HG03060 (cell line): ENCODE data around the gene HHATL.

ENCODE experiments used
- ATAC-seq: cut with Tn5 transposase; IDR thresholded peaks from one replicate; pipeline ENCODE4 v1.9.1; 2021; ENCODE audit warnings: low read depth, moderate number of reproducible peaks; ENCODE audit not compliant: unreplicated experiment

Gene HHATL

DNA sequence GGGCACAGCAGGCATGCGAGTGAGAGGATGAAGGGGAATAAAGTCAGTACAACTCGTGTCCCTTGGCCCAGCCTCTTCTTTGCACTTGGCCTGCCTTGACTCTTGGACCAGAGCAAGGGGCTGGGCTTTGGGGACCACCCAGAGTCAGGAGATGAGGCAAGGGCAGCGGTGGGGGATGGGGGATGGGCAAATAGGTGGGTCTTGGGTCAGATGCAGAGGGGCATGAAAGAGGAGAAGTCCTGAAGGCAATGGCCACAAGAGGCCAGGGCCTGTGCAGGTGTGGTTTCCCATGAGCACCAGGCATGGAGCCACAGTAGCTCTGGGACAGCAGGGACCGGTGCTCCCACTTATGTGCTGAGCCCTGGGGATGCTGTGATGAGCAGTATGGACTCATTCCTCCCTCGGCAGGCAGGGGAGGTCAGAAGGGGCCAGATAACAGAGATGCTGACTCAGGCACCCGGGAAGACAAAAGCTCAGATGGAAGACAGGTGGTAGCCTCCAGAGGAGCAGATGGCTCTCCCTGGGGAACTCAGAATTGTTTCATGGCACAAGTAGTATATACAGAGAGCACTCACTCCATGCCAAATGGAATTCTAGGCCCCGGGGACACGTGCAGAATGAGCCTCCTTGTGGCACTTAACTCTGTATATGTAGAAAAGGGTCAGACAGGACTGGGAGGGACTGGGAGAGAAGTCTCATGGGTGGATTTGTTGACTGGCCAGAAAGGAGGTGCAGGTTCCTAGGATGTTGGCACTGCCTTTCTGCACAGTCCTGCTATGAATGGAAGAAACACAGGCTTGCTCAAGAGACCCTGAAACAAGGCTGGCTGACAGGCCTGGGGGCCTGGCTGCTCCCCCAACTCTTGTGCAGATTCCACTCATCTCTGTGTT lies 34.8 kb downstream of the HHATL start:
- no peak for ATAC-seq

DNA sequence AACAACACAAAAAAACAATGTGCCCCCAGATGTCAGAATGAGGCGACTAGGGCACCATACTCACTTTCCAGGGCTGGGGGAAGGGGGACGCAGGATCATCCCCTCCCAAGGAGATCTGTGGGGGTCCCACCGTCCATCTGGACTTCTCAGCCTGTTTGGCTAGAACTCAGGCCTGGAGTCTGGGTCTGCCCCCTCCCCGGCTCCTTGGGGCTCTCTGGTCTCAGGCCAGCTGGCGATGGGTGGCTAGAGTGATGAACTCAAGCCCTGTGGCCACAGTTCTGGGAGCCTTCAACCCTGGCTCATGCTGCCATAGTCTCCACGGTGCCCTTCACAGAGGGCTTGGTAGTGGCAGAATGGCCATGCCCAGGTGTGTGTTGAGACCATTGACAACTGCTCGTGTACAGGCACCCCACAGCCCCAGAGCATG lies 35.5 kb downstream of the HHATL start:
- ATAC-seq: no peak

DNA sequence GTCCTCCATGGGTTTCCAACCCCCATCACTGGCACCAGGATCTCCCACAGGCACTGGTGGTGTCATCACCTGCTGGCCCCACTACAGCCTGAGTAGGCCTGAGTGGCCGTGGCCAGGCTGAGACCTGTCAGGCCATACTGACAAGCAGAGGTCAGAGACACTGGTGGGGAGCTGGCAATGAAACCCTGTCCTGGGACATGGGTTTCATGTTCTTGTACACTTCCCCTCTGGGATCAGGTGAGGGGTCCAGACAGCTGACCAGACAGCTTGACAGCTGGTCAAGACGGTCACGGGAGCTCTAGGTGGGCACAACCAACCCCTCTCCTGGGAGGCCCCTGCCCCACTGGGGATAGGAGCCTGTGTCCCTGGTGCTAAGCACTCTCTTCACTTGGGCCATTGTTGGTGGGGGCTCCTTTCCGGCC lies 36.0 kb downstream of the HHATL start:
- no peak for ATAC-seq

DNA sequence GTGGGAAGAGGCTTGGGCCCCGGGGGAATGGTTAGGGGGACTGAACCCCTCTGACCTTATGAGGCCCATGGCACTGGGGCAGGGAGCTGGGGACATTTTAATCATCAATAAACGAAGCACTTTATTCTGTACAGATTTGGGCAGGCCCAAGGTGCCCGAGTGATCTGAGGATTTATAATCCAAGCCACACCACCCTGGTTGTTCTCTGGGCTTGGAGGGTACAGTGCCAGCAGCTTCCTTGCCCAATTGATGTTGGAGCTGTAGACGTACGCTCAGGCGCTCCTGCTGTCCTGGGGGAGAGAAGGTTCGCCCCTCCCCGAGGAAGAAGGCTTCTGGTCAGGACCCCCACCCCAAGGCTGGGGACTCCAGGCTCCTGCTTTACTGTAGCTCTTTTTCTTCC lies 36.6 kb downstream of the HHATL start:
- no peak for ATAC-seq

DNA sequence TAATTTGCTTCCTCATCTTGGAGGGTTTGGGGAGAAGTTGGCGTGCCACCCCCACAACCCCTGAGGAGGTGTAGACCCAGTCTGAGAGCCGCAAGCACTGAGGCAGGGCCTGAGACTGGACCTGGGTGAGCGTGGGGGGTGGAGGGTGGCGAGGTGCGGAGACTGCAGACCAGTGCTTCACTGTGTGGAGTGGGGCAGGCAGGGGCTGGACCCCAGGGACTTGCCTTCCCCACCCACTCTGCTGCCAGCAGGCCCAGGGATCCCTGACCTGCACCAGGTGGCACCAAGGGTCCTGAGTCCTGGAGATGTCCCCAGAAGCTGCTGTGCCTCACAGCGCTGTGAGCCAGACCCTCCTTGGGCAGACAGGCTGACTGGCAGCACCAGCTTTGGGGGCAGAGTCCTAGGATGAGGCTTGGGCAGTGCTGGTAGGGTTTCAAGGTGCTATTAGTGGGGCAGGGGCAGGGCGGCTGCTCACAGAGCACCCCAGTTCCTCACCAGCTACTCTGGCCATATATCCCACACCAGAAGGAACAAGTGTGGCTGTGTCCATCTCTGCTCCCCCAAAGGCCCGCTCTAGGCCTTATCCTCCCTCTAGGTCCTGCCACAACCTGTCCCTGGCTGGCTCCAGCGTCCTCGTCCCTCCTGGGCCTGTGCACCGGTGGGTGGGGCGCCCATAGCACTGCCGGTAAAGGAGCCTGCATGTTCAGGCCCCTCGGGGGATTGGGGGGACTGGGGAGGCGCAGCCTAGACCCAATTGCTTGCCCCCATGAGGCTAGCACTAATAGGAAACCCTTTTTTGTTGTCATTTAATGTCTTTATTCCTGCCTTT lies 37.3 kb downstream of the HHATL start:
- ATAC-seq: no peak

DNA sequence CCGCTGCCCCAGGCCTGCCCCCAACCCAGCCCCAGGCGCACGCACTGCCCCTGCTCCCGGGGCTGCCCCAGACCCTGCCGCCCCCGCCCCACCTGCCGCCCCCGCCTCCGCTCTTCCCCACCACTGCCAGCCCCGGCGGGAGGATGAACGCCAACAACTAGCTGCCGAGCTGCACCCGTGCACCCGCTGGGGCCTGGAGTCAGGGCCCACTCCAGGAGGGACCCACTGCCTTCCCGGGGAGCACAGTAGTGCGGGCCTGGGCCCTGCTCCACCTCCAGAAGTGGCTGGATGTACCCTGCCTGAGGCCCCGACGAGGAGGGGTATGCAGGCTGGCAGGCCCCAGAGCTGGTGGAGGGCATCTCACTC lies 38.2 kb downstream of the HHATL start:
- ATAC-seq: no peak

DNA sequence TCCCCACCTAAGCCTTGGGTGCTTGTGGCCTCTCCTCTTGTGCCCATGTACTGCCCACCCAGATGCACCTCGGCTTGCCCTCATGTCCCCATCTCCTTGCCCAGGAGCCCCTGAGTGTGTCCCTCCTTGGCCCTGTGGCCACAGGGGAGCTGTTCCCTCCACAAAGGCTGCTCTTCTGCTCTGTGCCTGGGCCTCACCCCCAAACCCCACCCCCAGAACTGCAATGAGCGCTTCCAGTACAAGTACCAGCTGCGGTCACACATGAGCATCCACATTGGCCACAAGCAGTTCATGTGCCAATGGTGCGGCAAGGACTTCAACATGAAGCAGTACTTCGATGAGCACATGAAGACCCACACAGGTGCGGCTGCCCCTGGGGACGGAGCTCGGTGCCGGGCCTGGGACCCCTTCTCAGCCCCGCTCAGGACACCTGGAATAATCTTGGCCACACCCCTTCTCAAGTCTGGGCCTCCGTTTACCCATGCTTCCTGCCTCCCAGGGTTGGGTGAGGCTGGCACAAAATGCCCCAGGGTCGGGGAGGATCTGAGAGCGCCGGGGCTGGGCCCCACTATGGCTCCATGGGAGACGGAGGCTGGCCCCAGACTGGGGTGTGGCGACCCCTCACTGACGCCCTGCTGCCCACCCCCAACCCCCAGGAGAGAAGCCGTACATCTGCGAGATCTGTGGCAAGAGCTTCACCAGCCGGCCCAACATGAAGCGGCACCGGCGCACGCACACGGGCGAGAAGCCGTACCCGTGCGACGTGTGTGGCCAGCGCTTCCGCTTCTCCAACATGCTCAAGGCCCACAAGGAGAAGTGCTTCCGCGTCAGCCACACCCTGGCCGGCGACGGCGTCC lies 38.8 kb downstream of the HHATL start:
- ATAC-seq: no peak

DNA sequence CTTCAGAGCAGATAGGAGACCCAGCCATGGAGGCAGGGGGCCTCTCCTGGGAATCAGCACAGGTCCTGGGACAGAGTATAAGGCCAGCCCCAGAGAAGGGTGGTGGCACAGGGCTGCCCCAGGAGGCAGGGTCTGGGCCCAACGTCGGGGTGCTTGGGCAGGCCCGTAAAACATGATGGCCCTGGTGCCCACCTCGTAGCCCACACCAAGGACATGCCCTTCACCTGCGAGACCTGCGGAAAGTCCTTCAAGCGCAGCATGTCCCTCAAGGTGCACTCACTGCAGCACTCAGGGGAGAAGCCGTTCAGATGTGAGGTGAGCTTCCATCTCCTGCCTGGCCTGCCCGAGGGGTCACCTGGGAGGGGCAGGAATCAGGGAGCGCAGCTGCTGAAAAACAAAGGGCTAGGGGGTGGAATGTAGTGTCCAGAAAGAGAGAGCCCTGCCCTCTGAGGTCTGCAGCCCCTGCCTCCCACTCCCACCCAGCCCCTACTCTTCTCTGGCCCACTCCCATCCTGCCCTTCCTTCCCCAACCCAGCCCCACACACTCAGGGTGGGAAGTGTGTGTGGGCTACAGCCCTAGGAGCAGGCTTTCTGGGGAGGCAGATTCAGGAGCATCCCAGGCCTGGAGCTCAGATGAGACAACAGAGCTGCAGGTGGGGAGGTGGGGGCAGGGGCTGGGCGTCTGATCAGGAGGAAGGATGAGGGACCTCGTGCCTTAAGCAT lies 39.6 kb downstream of the HHATL start:
- no peak for ATAC-seq

DNA sequence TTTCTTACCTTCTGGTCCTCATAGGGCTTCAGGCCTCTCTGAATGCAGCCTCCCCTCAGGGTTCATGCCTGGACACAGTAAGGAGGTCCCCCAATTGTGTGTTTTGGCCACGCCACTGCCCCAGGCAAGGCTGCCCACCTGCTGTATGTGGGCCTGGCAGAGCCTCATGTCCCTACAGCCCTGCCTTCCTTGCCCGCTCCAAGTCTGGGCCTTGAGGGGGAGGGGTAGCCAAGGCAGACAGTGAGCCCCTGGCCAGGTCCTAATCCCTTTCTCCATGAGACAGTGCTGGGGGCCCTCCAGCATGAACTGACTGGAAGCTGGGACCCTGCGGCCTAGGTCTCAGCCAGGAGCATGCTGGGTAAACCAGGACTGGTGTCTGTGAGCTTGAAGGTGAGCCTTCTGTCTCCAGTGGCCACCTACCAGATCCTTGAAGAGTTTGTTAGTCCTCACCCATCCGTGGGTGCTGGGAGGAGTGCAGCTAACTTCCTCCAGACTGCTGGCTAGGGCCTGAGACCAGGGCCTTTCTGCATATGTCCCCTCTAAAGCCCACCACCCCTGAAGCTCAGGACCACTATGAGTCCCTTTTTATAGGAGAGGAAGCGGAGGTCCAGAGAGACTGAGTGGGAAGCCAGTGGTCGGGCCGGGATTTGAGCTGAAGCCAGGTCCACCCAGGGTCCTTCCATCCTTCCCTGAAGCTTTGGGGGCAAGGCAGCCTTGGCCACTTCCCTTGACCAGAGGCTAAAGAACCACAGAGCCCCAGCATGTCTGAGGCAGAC lies 40.4 kb downstream of the HHATL start:
- ATAC-seq: no peak

DNA sequence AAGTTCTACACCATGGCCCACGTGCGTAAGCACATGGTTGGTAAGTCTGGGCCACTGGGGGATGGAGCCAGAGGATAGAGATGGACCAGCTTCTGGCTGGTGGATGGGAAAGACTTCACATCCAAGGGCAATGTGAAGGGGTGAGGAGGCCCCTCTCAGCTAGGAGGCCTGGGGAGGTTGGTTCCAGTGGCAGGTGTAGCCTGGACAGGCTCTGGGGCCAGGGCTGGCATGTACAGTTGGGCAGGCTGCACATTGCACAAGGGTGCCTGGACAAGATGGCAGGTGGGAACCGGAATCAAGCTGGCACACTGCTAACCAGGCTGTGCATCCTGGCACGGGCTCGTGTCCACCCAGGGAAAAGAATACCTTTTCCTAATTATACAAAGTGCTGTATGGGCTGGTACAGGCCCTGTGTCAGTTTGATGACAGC lies 41.0 kb downstream of the HHATL start:
- ATAC-seq: no peak

DNA sequence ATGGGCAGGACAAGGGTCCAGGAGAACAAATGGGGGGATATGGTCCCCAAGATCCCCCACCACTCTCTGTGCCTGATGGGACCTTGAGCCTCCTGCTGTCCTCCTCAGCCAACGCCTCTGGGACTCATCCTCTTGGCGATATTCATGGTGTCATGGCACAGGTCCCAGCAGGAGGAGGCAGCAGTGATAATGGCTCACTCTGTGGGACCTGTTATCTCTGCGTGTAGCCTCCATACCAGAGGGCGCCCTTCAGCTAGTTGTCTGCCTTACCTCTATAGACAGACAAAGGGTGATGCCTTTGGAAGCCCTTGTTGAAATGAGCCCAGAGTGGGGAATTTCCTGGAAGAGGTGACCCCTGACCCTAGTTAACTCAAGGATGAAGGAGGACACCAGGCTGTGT lies 41.7 kb downstream of the HHATL start:
- ATAC-seq: no peak

DNA sequence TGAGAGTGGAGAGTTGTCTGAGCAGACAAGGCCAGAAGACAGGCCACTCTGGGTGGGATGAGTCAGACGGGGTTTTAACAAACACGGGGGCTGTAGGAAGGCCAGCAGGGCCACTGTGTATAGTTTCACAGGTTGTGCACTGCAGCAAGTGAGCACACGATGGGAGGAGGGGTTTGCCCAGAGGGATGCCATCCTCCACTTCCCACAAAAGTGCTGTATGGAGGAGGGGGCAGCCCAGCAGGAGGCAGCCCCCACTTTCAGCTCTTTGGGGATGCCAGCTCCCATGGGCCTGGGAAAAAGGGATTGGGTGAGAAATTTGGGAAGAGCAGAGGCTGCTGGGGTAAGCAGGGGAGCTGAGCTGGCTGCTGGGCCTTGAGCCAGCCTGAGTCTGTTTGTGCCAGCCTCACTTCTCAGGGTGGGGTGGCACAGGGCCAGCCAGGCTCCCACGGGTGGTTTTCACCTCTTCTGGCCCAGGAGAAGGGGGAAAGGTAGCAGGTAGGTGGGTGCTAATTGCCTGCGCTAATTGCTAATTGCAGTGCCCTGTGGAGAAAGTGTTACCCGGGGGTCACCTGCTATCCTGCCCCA lies 42.4 kb downstream of the HHATL start:
- no peak for ATAC-seq

DNA sequence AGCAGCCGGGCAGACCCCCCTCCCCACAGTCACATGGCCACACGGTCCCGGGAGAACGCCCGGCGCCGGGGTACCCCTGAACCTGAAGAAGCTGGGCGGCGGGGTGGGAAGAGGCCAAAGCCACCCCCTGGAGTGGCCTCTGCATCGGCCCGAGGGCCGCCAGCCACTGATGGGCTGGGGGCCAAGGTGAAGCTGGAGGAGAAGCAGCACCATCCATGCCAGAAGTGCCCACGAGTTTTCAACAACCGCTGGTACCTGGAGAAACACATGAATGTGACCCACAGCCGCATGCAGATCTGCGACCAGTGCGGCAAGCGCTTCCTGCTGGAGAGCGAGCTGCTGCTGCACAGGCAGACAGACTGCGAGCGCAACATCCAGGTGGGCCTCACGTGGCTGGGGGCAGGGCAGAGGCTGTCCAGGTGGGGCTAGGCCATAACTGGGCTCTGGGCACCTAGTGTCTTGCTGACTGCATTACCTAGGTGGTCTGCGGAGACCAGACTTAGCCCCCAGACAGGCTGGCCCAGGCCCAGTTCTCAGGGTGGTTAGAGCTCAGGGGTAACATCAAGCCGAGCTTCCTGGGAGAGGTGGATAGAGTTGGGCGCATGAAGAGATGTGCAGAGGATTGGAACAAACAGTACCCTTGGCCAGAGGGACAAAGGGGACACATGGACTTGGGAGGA lies 43.0 kb downstream of the HHATL start:
- no peak for ATAC-seq

DNA sequence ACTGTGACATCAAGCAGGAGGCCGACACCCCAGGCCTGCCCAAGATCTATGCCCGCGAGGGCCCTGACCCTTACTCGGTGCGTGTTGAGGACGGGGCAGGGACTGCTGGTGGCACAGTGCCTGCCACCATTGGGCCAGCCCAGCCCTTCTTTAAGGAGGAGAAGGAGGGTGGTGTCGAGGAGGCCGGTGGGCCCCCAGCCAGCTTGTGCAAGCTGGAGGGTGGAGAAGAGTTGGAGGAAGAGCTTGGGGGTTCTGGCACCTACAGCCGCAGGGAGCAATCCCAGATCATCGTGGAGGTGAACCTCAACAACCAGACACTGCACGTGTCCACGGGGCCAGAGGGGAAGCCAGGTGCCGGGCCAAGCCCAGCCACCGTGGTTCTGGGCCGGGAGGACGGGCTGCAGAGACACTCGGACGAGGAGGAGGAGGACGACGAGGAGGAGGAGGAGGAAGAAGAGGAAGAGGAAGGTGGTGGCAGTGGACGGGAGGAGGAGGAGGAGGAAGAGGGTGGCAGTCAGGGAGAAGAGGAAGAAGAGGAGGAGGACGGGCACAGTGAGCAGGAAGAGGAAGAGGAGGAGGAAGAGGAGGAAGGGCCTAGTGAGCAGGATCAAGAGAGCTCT lies 43.7 kb downstream of the HHATL start:
- no peak for ATAC-seq

DNA sequence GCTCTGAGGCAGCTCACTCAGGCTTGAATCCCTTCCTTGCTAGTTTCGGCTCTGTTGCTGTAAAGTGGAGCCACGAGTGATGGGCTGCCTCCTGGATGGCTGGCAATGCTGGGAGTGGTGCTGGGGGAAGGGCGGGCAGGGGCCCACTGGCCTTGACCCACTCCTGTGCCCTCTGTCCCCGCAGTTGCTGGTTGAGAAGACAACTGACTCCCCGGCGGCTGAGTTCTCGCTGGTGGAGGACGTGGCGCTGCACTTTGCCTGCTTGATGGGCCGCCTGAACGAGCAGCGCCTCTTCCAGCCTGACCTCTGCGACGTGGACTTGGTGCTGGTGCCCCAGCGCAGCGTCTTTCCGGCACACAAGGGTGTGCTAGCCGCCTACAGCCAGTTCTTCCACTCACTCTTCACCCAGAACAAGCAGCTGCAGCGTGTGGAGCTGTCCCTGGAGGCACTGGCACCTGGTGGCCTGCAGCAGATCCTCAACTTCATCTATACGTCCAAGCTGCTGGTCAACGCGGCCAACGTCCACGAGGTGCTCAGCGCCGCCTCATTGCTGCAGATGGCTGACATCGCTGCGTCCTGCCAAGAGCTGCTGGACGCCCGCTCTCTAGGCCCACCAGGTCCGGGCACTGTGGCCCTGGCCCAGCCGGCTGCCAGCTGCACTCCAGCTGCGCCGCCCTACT lies 44.4 kb downstream of the HHATL start:
- no peak for ATAC-seq

DNA sequence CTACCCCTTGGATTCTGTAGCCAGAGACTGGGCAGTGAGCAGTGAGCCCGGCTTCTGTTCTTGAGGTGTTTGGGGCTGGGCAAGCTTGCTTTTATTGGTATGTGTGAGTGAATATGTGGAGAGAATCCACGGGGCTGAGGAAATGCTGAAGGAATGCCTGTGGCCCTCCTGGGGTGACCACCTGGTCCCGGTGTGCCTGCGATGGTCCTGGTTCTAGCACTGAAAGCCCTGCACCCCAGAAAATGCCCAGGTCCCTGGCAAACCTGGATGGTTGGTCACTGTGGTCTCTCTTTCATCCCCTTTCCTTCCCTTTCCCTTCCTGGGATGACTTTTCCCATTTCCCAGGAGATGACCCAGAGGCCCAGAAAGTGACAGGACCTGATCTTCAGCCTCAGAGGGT lies 44.9 kb downstream of the HHATL start:
- no peak for ATAC-seq
